Measurements from ENCODE around the gene FASN.

FASN gene

DNA sequence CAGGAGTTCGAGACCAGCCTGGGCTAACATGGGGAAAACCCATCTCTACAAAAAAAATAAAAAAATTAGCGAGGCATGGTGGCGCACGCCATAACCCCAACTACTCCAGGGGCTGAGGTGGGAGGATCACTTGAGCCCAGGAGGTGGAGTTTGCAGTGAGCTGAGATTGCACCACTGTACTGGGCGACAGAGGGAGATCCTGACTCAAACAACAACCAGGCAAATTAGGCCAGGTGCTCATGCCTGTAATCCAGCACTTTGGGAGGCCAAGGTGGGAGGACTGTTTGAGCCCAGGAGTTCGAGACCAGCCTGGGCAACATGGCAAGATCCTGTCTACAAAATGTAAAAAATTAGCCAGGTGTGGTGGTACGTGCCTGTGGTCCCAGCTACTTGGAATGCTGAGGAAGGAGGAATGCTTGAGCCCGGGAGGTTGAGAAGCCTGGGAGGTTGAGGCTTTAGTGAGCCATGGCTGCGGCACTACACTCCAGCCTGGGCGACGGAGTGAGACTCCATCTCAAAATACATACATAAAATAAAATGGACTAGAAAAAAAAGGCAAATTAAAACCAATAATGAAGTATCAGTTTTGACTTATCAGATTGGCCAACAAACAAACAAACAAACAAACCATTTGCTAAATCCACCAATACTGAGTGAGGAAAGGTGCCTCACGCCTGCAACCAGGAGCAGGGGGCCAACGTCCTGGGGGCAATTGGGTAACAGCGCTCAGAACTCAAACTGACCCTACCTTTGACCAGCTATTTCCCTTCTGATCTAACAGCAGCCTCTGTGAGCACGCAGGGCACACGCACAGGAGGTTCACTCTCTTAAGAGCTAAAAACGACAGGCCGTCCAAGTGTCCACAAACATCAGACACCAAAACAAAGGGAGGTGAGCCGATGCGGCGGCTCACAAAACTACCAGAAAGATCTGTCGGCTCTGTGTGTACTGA is 19.4 kb upstream of the FASN start:
- DNase-seq, result no peak

DNA sequence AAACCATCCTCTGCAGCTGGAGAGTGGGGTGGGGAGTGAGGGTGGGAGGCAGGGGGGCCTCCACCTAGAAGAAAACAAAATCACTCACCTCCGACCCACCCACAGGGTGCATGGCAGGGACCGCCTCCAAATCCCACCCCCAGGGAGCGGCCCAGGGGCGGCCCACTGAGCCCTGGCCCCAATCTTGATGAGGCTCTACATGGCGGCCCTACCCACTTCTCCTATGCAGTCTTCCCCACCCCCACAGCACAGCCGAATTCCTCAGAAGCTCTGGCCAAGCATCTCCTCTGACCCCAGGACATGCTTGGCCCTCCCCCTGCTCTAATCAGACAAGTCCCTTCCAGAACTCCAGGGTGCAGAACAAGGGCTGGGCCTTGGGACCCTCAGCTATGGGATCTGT is 18.2 kb upstream of the FASN start:
- DNase-seq, result no peak

DNA sequence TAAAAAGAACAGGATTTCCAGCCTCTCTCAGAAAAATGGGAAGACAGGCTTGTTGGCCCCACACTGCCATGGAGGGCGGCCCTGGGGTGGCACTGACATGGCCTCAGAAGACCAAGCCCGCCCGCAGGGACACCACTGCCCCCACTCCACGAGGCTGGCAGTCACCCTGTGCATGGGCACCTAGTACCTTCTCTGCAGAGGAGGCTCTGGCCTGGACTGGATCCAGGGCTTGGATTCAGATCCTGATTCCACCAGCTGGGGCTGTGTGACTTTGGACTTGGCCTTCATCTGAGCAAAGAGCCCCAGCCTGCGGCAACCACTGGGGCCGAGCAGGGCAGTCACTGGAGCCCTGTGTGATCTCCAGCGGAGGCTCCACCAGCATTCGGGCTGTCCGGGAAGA is 16.8 kb upstream of the FASN start:
- DNase-seq, result no peak

- no peak for DNase-seq
Observed at GRCh38 chr17:82114447-82114846, 16.4 kb upstream of the FASN start.

GRCh38 chr17:82113941-82114340 is 15.9 kb upstream of the FASN start:
- no peak for DNase-seq

- no peak for DNase-seq
Observed at GRCh38 chr17:82113422-82113821, 15.4 kb upstream of the FASN start.

- DNase-seq, result no peak
Observed at GRCh38 chr17:82112914-82113311, 14.9 kb upstream of the FASN start.

GRCh38 chr17:82112181-82112913 is 14.3 kb upstream of the FASN start:
- DNase-seq, result no peak

DNA sequence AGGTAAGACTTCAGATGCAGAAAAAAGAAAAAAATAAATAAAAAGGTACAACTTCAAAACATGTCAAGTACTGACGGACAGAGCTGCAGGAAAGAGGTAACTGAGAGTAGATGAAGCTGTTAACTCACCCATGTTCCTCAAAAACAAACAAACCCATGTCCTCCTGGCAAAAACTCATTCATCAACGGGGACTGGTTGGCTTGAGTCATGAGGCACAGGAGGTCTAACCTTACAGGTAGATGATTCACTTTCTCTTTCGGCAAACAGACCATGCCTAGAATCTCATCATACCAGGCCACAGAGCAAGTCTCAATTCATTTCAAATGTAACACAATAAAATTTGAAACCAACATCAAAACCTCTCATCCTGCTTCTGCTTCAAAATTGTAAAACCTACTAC is 12.3 kb upstream of the FASN start:
- DNase-seq, result no peak

- no peak for DNase-seq
Observed at GRCh38 chr17:82108961-82109475, 11.0 kb upstream of the FASN start.

DNA sequence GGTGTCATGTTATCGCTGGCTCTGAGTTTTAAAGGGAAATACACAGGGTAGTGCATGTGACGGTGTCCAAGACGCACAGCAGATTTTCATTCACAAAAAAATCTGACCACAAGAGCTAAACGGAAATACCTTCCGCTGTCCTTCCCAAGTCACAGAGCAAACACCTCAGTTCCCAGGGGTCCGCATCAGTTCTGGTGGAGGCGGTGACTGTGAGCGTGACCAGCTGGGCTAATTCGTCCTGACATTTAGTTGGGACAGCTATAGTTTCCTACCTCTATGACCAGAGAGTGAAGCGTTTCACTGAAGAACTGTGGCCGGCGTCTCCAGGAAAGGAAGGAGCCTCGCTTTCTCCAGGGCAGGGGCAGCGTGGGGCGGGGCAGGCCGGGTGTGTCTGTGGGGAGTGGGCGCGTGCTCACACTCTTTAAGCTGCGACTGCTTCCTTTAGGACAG is 10.5 kb upstream of the FASN start:
- DNase-seq, result no peak

GRCh38 chr17:82108038-82108437 is 10.0 kb upstream of the FASN start:
- no peak for DNase-seq

DNA sequence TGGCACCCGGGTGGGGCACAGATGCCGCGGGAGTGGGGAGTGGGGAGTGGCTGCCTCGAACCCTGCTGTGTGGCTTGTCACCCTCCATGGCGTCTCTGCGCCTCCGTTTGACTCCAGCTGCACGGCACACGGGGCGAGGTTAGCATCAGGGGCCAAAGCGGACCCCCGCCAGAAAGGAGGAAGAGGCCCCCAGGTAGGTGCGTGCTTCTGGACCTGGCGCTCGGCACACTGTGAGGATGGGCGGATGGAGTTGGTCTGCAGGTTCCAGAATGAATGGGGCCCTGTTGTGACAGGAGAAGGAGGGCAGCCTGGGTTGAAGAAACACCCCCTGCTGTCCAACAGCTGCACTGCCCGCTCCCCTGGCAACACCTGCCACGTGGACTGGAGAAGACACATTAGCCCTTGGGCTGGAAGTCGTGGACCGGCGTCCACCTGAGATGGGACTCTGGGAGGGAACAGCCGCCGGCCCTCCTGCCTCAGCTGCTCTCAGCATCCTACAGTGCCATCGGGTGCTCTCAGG is 9.4 kb upstream of the FASN start:
- DNase-seq, result no peak

DNA sequence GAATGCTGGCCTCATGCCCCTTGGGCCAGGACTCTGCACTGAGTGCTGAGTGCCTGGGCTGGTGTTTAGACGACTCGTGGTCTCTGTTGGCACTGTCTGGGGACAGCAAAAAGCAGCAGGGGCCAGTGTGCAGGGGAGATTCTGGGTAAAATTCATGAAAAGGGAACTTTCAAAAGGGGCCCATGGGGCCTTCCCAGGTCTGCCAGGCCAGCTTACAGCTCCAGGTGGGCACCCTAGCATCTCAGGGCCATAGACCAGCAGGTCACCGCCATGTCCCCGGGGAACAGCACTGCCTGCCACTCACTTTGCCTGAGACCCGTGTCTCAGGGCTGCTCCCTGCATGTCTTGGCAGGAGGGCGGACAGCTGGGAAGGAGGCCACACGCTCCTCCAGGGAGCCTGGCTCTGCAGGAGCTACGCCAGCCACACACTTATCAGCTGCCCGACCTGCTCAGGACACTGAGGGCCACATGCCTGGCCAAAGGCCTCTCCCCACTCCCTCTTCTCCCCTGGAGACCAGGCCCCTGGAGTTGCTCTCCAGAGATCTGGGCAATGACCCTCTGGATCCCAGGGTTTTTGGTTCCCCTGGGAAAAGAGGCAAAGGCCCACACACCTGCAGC is 8.8 kb upstream of the FASN start:
- no peak for DNase-seq

- DNase-seq, result peak; percentile 66
Observed at GRCh38 chr17:82105882-82106687, 8.0 kb upstream of the FASN start.

- DNase-seq, result no peak
Observed at GRCh38 chr17:82105417-82105881, 7.4 kb upstream of the FASN start.

GRCh38 chr17:82104797-82105416 is 6.9 kb upstream of the FASN start:
- DNase-seq, result no peak

- no peak for DNase-seq
Observed at GRCh38 chr17:82103553-82104451, 5.8 kb upstream of the FASN start.

- no peak for DNase-seq
Observed at GRCh38 chr17:82101767-82102679, 4.0 kb upstream of the FASN start.
